Measurements from ENCODE around the gene SCAF4.

DNA sequence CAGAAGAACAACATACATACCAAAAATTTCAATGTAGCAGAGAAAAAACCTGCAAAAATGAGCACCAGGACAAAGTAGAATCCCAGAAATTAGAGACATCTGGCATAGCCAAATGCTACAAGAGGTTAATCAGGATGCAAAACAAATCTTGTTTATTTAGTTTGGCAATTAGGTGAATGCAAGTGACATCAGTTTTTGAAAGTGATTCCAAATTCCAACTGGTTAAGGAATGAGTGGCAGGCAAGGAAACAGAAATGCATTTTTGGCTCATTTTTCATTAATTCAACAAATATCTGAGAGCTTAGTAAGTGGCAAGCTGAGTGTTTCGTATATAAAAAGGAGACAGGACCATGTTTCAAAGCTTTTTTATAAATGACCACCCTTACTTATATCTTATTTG is 21.3 kb downstream of the SCAF4 start:
- TF ChIP-seq POLR2A (IDR thresholded peaks at IDR 0.05; ENCODE audit: low read depth, low read length) (no peak), POLR2AphosphoS5 (IDR thresholded peaks at IDR 0.05; ENCODE audit: low read depth, low read length) (no peak)
